Measurements from ENCODE around the gene TMEM163.
"Not testable (repeated sequence)": the region's sequence is repeated elsewhere in the genome, so short reads cannot be mapped to it uniquely, and the experiment has no call there.

Gene TMEM163

DNA sequence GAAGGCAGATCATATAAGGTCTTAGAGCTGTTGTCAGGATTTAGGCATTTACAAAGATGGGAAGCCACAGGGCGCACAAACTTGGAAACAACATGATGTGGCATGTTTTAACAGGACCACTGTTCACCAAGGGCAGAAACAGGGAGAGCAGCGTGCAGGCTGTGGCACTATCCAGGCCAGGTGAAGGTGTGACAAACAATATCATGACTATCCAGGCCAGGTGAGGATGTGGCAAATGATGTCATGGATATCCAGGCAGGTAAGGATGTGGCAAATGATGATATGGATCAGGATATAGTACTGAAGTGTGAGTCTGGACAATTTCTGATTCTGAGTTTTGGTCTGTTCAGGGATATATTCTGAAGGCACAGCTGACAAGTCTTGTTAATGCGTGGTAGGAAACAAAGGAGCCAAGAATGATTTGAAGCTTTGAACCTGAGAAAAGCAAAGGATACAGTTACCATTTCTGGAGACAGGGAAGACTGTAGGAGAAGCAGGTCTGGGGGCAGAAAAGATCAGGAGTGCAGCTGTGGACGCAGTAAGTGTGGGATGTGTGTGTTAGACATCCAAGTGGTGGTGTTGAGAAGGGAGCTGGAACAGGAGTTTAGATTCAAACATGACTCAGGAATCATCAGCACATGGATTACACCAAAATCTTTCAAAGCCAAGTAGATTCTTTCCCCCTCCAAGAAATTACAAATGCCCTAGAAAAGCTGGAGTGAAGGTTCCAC, 205.9 kb downstream of the TMEM163 start:
- no peak for DNase-seq

DNA sequence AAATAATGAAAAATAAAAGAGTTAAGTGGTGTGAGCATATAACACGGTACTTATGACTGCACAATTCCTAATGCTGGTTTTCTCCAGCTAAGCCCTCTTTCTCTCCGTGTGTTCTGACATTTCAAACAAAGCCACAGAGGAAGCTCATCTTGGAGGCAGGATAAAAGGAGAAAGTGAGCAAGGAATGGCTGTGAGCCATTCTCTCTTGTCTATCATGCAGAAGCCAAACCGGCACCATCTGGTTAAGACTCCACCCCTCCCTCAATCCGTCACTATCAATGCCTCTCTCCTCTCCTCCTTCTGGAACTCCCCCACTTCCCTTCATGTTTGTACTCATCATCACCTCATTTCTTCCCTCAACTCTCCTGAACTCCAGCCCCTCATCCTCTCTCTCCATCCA, 210.4 kb downstream of the TMEM163 start:
- DNase-seq = no peak

DNA sequence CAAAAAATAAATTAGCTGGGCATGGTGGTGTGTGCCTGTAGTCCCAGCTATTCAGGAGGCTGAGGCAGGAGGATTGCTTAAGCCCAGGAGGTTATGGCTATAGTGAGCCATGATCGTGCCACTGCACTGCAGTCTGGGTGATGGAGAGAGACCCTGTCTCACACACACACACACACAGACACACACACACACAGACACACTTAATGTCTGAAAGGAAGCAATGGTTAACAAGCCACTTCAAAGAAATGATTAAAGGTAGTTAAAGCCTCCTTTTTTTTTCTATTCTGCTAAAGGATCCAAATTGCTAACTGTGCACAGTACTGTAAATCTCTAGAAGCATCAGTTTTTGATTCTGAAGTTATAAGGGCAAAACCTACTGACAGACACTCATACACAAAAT, 211.1 kb downstream of the TMEM163 start:
- DNase-seq = no peak

DNA sequence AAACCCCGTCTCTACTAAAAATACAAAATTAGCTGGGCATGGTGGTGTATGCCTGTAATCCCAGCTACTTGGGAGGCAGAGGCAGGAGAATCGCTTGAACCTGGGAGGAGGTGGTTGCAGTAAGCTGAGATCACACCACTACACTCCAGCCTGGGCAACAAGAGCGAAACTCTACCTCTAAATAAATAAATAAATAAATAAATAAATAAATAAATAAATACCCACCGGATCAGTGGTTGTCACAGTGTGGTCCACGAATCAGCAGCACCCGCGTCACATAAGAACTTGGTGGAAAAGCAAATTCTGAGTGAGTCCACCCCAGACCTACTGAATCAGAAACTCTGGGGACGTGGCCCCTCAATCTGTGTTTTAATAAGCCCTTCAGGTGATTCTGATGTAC, 211.6 kb downstream of the TMEM163 start:
- DNase-seq = not testable (repeated sequence)

DNA sequence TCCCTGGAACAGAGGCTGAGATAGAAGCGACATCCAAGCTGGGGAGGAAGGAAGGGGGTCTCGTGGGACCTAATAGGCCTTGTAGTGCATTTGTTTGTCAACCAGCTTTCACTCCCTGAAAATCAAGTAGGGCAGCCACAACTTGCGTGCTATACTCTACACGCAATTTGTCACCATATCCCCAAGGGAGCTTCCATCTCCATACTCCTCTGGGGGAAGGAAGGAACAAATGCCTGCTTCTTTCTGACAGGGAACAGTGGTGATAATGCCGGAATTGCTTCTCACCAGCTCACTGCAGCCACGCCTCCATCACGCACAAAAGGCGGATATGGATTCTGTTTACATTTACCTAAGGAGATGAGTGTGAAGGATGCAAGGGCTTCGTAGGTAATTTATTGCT, 213.4 kb downstream of the TMEM163 start:
- no peak for DNase-seq

DNA sequence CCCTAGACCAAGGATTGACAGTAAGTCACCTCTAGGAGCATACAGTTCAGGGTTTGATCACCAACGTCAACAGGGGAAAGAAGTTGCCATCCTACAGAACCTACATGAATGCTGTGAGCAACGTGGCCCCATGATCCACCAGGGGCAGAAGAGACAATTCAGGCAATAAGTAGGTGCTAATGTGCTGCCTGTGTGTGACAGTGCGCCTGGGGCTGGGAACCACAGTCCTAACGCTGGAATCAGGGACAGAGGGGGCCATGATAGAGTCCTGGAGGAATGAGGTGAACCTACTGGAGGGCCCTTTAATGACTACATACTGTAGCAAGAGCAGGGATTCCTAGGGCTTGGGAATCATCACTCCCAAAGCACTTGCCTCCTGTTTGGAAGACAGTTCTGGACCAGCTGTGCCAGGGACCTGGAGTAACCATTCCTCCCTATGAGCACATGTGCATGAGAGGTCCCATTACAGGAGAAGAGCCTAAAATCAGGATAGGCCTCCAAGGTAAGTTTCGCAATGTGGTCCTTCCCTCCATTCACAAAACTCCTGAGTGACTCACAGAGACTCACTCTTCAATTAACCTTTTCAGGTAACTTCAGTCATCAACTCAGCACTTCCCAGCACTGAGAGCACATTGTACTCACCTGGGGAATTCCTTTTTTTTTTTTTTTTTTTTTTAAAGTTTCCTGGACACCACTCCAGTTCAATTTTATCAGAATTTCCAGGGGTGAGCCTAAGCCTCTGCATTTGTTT, 214.0 kb downstream of the TMEM163 start:
- DNase-seq = no peak

DNA sequence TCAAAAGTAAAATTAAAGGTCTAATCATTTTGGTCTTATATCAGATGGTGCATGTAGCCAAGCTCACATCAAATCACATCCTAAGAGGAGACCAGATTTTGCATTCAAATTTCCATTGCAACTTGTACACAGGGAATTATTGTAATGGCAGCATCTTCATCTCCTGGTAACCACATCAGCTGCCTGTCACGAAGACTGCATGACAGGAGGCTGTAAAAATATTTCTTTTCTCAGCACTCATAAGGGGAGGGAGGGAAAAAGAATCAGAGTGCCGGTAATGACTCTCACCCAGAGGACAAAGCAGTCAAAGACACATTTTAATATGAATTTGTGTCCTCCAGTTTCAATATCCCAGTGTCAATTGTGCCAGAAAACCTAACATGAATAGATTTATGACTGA, 216.7 kb downstream of the TMEM163 start:
- DNase-seq = no peak

DNA sequence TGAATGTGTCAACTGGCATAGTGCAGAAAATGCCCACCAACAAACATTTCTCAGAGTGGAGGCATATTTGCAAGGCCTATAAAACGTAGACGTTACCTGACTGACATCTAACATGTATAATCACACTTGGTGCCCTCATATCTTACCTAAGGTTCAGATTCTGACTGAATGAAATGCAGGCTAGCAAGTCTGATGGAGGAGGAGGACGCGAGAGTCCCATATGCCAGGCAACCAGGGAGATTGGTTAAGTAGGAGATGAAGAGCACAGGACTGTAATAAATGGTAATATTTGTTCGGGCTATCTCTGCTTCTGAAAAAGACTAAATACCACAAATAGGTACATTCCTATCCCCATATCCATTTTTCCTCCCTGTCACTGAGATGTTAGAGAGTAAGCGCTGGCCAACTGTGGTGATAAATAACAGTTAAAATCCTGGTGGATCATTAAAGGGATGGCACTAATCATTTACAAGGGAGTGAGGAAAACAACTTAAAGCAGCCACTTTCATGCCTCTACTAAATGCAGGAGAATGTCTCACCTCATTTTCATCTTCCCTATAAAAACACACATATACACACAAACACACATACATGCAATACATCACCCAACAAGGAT, 217.2 kb downstream of the TMEM163 start:
- no peak for DNase-seq

DNA sequence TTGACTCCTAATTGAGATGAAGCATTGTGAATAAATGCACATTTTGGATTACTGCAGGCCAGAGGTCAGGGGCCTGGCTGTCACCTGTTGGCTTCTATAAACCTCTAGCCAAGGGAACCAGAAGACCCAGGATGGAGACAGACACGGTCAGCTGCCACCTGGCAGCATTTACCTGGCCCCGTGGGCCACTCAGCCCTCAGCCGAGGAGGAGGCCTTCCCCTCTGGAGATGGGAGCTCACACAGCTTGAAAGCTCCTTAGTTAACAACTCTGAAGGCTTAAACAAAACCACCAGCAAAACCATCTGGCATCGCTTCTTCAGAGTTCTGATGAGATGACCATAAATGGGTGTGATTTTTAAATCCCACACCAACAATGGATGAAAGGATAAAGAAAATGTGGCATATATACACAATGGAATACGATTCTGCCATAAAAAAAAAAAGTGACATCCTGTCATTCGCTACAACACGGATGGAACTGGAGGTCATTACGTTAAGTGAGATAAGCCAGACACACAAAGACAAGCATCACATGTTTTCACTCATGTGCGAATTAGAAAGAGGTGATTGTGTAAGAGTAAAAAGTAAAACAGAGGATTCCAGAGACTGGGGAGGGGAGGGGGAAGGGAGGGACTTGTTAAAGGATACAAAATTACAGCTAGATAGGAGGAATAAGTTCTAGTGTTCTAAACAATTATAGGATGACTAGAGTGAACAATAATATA, 218.4 kb downstream of the TMEM163 start:
- DNase-seq = no peak

DNA sequence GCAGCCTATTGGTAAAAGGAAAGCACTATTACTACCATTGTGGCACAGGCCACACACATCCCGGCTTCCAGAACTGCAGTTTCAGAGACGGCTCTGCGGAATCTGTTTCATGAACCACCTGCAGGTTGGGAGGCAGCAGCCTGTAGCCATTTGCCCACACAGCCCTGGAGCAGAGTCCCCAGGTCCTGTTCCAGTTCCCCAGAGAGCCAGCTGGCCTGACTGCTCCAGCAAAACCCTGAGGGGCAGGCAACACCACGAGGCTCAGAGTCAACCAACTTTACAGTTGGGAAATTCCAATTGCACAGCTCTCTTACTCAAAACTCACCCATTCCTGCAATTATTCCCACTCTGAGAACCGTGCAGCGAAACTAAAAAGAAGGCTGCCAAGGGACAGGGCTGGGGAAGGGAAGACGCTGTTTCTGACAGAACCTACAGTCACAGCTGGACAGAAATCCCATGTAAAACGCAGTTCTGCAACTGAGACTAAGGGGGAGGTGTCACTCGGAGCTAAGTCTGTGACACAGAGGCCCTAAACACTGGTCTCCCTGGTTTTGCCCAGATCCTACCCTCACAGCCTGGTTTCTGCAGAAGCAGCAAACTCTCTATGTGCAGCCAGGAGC, 219.4 kb downstream of the TMEM163 start:
- no peak for DNase-seq

DNA sequence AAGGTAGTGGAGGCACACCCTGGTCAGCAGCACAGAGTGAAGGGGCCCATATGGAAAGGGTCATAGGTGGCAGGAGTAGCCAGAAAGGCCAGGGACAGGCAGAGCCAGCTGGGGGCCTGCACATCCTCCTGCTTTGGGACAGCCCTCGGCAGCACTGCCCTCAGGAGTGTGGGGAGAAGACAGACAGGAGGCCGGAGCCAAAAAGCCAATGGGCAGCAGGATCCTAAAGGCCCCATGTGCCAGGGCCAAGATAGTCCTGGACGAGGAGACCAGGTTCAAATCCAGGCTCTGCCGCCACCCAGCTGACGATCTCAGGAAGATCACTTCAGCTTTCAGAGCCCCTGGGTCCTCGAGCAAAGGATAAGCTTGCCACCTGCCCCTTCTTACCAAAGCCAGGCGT, 220.1 kb downstream of the TMEM163 start:
- no peak for DNase-seq

DNA sequence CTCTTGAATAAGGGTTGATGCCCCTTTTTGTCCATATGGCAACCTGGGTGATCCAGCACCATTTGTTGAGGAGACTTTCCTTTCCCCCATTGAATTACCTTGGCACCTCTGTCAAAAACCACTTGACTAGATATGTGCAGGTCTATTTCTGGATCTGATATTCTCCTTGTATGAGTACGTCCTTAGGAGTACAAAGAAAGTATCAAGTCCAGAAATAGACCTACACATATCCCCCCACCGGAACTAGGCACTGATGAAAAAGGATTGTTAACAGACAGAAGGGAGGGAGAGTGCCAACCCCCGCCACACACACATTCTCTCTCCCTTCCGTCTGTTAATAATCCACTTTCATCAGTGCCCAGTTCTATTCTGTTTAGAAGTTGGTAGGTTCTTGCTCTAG, 225.0 kb downstream of the TMEM163 start:
- DNase-seq = no peak

DNA sequence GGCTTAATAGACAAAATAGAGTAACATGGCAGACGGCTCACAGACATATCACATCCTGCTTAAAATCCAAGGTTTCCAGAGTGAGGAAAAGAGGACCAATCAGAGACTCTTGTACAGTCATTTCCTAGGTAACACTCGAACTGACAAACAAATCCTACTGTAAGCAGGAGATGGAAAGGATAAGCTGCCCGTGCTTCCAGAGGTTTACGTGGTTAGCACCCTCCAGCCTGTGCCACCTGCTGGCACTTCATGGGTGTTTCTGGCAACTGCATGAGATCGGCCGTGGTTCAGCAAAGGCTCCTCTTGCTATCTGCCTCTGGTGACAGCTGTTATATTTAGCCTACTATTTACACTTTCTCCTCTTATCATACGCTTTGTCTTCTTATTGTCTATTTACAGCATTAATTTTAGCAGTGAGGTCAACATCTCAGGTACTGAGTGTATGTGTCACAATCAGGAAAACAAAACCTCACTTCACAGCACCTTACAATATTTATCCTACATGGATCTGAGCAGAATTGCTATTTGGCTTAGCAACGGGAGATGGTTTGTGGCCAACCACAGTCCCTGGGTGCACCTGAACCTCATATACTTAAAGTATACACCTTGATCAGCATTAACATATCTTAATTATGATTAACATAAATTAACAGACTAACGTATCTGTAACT, 226.9 kb downstream of the TMEM163 start:
- DNase-seq = no peak

DNA sequence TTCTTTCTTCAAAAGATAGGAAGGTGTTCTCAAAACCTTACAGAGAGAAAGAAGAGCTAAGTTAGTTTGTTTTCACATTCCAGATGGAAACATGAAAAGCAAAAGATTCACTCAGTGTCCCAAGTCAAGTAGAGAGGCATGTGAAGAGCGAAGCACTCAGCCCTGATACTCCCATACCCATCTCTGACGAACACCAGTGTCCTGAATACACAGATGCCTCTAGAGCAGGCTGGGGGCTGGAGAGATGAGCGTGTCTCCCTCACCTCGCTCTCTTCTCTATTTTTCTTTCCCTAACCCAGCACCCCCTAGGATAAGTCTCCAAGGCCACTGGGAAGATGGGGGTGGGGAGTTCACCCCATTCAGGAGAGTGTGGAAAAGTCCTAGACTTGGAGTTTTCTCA, 227.8 kb downstream of the TMEM163 start:
- DNase-seq = no peak

DNA sequence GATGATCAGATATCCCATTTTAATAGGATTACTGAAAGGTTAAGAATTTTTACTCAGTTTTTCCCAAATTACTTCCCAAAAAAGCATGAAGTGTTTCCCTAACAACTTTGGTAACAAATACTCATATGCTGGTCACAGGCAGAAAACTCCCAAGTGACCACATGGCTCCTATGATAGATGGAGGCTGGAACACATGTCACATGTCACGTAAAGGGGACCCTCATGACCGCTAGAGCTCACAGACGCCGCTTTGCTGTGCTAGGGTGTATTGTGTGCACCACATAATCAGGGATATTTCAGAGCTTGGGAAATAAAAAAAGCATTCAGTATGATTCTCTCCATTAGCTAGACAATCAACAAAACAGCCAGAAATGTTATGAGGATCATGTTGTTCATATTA, 228.2 kb downstream of the TMEM163 start:
- no peak for DNase-seq

DNA sequence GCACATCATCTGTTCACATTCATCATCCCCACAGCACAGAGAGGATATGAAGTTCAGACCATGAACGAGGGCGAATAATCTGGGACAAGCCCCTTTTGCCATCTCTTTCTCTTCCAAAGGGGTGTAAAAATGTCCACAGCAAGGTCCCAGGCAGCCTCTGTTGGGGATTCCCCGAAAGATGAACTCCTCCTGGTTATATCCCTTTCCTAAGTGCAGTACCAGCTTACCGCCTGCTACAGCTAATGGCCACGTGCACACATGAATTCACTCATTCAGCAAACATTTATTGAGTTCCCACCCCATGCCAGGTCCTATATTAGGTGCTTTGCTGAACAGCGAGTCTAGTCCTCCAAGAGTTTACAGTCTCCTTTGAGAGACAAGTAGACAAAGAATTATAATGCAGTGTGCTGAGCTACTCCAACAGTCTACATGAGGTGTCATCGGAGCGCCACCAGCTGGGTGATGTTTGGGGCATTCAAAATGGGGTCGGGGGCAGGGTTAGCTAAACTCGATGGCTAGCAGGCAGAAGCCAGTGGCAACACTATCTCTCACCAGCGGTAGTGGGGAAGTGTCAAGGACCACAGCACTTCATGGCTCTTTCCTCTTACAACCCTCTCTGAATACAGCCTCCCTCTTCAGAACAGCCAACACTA, 228.9 kb downstream of the TMEM163 start:
- DNase-seq = no peak

DNA sequence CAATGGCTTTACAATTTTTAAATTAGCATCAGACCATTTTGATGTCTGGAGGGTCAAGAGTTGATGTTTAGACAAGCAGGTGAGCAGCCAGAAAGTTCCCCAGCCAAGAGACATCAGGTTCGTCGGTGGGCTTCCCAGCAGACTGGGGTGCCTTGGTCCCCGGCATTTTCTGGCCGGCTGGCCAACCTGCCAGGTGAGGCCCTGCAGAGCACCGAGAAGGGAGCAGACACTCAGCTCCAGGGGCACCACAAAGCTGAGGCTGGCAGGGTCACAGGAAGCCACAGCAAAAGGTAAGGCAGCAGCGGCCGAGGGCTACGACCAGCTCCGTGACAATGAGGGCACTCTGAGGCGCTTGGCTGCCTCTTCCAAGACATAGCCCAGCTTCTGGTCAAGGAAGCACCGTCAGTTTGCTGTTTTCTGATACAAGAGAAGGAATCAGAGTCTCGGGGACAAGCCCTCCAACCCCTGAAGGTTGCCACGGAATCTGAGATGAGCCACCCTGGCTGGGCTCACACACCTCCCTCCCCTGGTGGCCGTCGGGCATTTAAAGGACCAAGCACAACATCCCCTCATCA, 235.9 kb downstream of the TMEM163 start:
- DNase-seq = no peak

DNA sequence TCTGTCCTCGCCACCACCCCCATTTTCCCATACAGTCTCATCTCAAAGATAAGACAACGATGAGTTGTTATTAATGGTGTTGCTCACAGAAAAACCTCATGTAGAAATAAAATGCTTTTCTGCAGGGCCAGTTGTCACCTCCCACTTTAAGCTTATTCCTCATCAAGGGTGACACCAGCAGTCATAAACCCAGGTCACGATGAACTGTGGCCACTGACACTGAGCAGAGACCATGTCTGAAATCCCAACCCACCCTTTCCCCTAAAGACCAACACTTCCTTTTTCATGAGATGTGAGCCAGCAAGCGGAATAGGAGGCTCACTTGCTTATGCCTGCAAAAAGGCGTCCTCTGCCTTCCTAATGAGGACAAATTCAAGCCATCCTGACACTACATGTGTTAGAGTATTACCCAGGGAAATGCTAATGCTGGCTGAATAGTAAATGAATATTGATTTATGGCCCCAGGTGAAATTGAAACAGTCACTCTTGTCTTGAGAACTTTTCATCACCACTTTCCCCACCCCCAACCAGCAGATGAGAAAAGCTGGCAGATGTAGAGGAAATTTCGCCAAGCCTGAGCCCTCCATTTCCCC, 236.6 kb downstream of the TMEM163 start:
- DNase-seq = no peak

DNA sequence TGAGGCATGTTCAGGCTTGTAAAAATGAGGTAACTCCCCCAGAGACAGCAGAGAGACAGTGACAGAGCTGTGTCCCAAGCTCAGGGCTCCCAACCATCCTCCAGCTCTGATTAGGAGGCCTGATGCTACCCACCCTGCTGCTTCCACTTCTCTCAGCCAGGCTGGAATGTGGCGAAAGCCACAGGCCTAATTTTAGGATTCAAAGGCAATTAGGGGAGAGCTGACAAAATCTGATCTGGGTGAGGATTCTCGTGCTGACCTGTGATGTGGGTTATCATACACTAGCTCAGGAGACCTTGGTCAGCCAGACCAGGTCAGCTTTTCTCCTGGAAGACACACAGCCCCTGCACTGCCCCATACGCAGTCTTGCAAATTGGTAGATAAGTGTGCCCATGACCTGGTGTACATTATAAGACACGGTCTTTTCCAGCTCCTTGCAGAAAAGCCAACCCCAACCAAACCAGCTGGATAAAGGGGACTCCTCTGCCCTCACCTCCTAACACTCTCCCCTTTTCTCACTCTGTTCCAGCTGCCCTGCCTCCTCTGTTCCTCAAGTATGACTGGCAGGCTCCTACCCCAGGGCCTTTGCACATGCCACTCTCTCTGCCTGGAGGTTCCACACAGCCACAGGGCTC, 239.0 kb downstream of the TMEM163 start:
- no peak for DNase-seq

DNA sequence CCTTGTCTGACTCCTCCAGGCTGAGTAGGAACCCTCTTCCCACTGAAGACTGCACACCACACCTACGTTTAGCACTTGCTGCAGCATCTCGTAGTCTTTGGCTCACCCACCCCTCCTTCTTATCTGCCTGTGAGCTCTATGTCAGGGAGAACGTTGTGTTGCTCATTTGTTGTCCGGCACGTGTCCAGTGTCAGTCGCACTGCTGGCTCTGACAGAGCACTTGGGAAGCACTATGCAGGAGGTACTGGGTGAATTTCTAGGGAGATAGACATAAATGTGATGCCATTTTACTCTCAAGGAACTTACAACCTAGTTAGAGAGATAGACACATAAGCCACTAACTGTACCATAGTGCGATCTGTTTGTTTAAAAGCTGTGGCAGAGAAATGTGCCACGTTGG, 241.8 kb downstream of the TMEM163 start:
- not testable (repeated sequence) for DNase-seq
